ENCODE measurements around the gene CSTF1.

The CSTF1 gene

GRCh38 chr20:56378386-56378785 is 14.1 kb upstream of the CSTF1 start:
- Histone ChIP-seq H3K27ac (ENCODE audit: low read depth, low read length) (no peak overlapping the region), H3F3A (ENCODE audit: control insufficient read depth, insufficient read depth) (no peaks in the 10 kb centered on the region), H4K20me1 (ENCODE audit: control insufficient read depth, insufficient read depth, low read depth, low read length) (no peaks in the 10 kb centered on the region; the same call in 1 of the 2 replicates), H3K4me2 (ENCODE audit: low read length) (no peak overlapping the region), H3K79me2 (ENCODE audit: control insufficient read depth, low read length) (peaks cover 73% of the 10 kb centered on the region), H3K9me3 (ENCODE audit: control insufficient read depth, insufficient read depth, low read length) (no peaks in the 10 kb centered on the region), H3K4me1 (ENCODE audit: control insufficient read depth, low read length) (no peaks in the 10 kb centered on the region), H3K36me3 (ENCODE audit: control insufficient read depth, low read length) (peaks cover 91% of the 10 kb centered on the region), H3K9me2 (replicated peaks; ENCODE audit: control insufficient read depth, low read length) (no peaks in the 10 kb centered on the region), H3K27me3 (ENCODE audit: control insufficient read depth, low read length) (no peaks in the 10 kb centered on the region), H3K4me3 (ENCODE audit: low read length) (no peak overlapping the region)
- TF ChIP-seq CTCF (IDR thresholded peaks at IDR 0.05; ENCODE audit: low read depth, low read length, poor library complexity, severe bottlenecking) (no peak), EZH2phosphoT487 (IDR thresholded peaks at IDR 0.05; ENCODE audit: borderline replicate concordance, low read length) (no peak)

- Histone ChIP-seq H3F3A (ENCODE audit: control insufficient read depth, insufficient read depth) (no peaks in the 10 kb centered on the region), H3K36me3 (ENCODE audit: control insufficient read depth, low read length) (peaks cover 95% of the 10 kb centered on the region), H3K79me2 (ENCODE audit: control insufficient read depth, low read length) (peaks cover 84% of the 10 kb centered on the region), H3K9me3 (ENCODE audit: control insufficient read depth, insufficient read depth, low read length) (no peaks in the 10 kb centered on the region), H3K27me3 (ENCODE audit: control insufficient read depth, low read length) (no peaks in the 10 kb centered on the region), H3K4me3 (ENCODE audit: low read length) (no peak overlapping the region), H3K9me2 (replicated peaks; ENCODE audit: control insufficient read depth, low read length) (no peaks in the 10 kb centered on the region), H3K4me2 (ENCODE audit: low read length) (no peak overlapping the region), H3K27ac (ENCODE audit: low read depth, low read length) (no peak overlapping the region), H3K4me1 (ENCODE audit: control insufficient read depth, low read length) (no peaks in the 10 kb centered on the region), H4K20me1 (ENCODE audit: control insufficient read depth, insufficient read depth, low read depth, low read length) (no peaks in the 10 kb centered on the region; the same call in 1 of the 2 replicates)
- TF ChIP-seq CTCF (IDR thresholded peaks at IDR 0.05; ENCODE audit: low read depth, low read length, poor library complexity, severe bottlenecking) = no peak
- no peak for TF ChIP-seq EZH2phosphoT487 (IDR thresholded peaks at IDR 0.05; ENCODE audit: borderline replicate concordance, low read length)
These were observed 12.1 kb upstream of the CSTF1 start for GRCh38 chr20:56380375-56380774.

- Histone ChIP-seq H3K9me3 (ENCODE audit: control insufficient read depth, insufficient read depth, low read length) (no peaks in the 10 kb centered on the region), H3K4me3 (ENCODE audit: low read length) (no peak overlapping the region), H3K4me1 (ENCODE audit: control insufficient read depth, low read length) (no peaks in the 10 kb centered on the region), H3K27ac (ENCODE audit: low read depth, low read length) (no peak overlapping the region), H3K36me3 (ENCODE audit: control insufficient read depth, low read length) (peaks cover 95% of the 10 kb centered on the region), H3K27me3 (ENCODE audit: control insufficient read depth, low read length) (no peaks in the 10 kb centered on the region), H3F3A (ENCODE audit: control insufficient read depth, insufficient read depth) (no peaks in the 10 kb centered on the region), H3K4me2 (ENCODE audit: low read length) (no peak overlapping the region), H3K79me2 (ENCODE audit: control insufficient read depth, low read length) (peaks cover 82% of the 10 kb centered on the region), H3K9me2 (replicated peaks; ENCODE audit: control insufficient read depth, low read length) (no peaks in the 10 kb centered on the region), H4K20me1 (ENCODE audit: control insufficient read depth, insufficient read depth, low read depth, low read length) (peaks cover 3% of the 10 kb centered on the region; the same call in 1 of the 2 replicates)
- TF ChIP-seq EZH2phosphoT487 (IDR thresholded peaks at IDR 0.05; ENCODE audit: borderline replicate concordance, low read length) (no peak), CTCF (IDR thresholded peaks at IDR 0.05; ENCODE audit: low read depth, low read length, poor library complexity, severe bottlenecking) (no peak)
These were observed 10.9 kb upstream of the CSTF1 start for GRCh38 chr20:56381501-56381900.

Data from DOHH2 (cell line).